HepG2 (cell line): Measurements from ENCODE around the gene DCTN1. TPM values are rescaled to one million over a fixed set of nuclear protein-coding genes. Genes with fewer than 3 reads are reported as not detected.

Source experiments
- ATAC-seq: fragments of 200-7000 bp; cut with Tn5 transposase; 3 replicates; pipeline ENCODE4 v1.9.1; 2020; ENCODE audit warnings: mild to moderate bottlenecking, moderate library complexity
- BruUV-seq: library from RNA; stranded (reverse); fragments of 400-500 nt; replicated peaks from 2 replicates; lab custom pipeline; 2021; lab: Mats Ljungman, UMichigan
- CTCF ChIA-PET: fragments of 300-600 bp; formaldehyde crosslinking; extraction: SDS; loops from one replicate; lab custom pipeline; 2021; ENCODE audit warnings: low total read pairs, inconsistent platforms, low intra/inter-chr PET ratio; lab: Yijun Ruan, JAX
- POLR2A ChIA-PET: fragments of 350-600 bp; sonication (Branson Sonifier 250); formaldehyde crosslinking; loops from one replicate; lab custom pipeline; 2020; ENCODE audit warnings: antibody characterized with exemption, inconsistent platforms; lab: Yijun Ruan, JAX
- DNase-seq: peaks from one replicate; pipeline ENCODE4 v3.0.0-alpha.2; 2015; ENCODE audit warnings: low spot score
- FAIRE-seq: peaks from 3 replicates; lab custom pipeline; 2011; peaks lifted over from hg19 to GRCh38; lab: Jason Lieb, UNC
- H2AFZ ChIP-seq: one replicate; pipeline ENCODE4 v1.6.1; 2011; ENCODE audit warnings: low read length, inconsistent platforms
- H3K27ac ChIP-seq: fragments of 300-600 bp; 3 replicates; pipeline ENCODE4 v1.8.0; 2011; ENCODE audit warnings: mixed run types, mild to moderate bottlenecking, mixed read lengths, low read length, inconsistent platforms; ENCODE audit not compliant: insufficient read depth; ENCODE audit errors: extremely low read length
- H3K27me3 ChIP-seq, 2 experiments: fragments of 200-600 bp in 1 of 2; 2 replicates in 1 of 2; 3 replicates in 1 of 2; pipeline versions ENCODE4 v1.6.0 to v1.8.0; 2011; ENCODE audit warnings: low read length in 2 of 2, mild to moderate bottlenecking in 2 of 2, moderate library complexity in 2 of 2, inconsistent platforms in 1 of 2; ENCODE audit not compliant: insufficient read depth in 2 of 2, control insufficient read depth in 1 of 2
- H3K36me3 ChIP-seq, 2 experiments: fragments of 200-600 bp in 1 of 2; replicated peaks in 1 of 2; 2 replicates in 1 of 2; 3 replicates in 1 of 2; pipeline versions ENCODE4 v1.5.1 to v1.8.0; 2011; ENCODE audit warnings: low read length in 2 of 2, inconsistent platforms in 1 of 2; ENCODE audit not compliant: insufficient read depth in 2 of 2, control insufficient read depth in 1 of 2
- H3K4me1 ChIP-seq: 2 replicates; pipeline ENCODE4 v1.5.1; 2012; ENCODE audit warnings: low read length, inconsistent platforms; ENCODE audit not compliant: insufficient read depth
- H3K4me2 ChIP-seq: 2 replicates; pipeline ENCODE4 v1.6.0; 2011; ENCODE audit warnings: low read depth, low read length, inconsistent platforms
- H3K4me3 ChIP-seq, 3 experiments: fragments of 200-600 bp in 1 of 3; sonication (generic), shearing (Covaris generic) in 1 of 3; replicated peaks in 1 of 3; 2 replicates each; pipeline ENCODE4 v1.5.1; 2011 to 2016; ENCODE audit warnings: low read length in 3 of 3, inconsistent platforms in 2 of 3, low read depth in 2 of 3, mild to moderate bottlenecking in 2 of 3, control low read depth in 1 of 3, mixed read lengths in 1 of 3; ENCODE audit not compliant: insufficient read depth in 1 of 3
- H3K79me2 ChIP-seq: one replicate; pipeline ENCODE4 v1.6.1; 2011; ENCODE audit warnings: low read length, inconsistent platforms; ENCODE audit not compliant: insufficient read depth
- H3K9ac ChIP-seq: 2 replicates; pipeline ENCODE4 v1.6.0; 2011; ENCODE audit warnings: mild to moderate bottlenecking, low read depth, low read length, inconsistent platforms; ENCODE audit not compliant: insufficient read depth
- H3K9me3 ChIP-seq: 2 replicates; pipeline ENCODE4 v1.5.1; 2012; ENCODE audit warnings: mild to moderate bottlenecking, low read length
- H4K20me1 ChIP-seq: 2 replicates; pipeline ENCODE4 v1.6.0; 2011; ENCODE audit warnings: inconsistent platforms, mild to moderate bottlenecking, low read length, moderate library complexity; ENCODE audit not compliant: insufficient read depth
- CBX2 ChIP-seq, 2 experiments: fragments of 200-600 bp in 1 of 2; sonication (generic); formaldehyde crosslinking in 1 of 2; IDR thresholded peaks; 2 replicates each; pipeline versions ENCODE4 v1.7.0 to v1.8.1; 2018 to 2022; ENCODE audit warnings: low read depth in 2 of 2, low read length in 1 of 2, mild to moderate bottlenecking in 1 of 2, missing genetic modification reagents in 1 of 2
- HNRNPLL ChIP-seq: fragments of 200-400 bp; formaldehyde crosslinking; IDR thresholded peaks from 2 replicates; pipeline ENCODE4 v1.6.1; 2017; ENCODE audit warnings: mild to moderate bottlenecking, low read depth, low read length; ENCODE audit not compliant: poor library complexity, severe bottlenecking
- KAT7 ChIP-seq: IDR thresholded peaks from 2 replicates; pipeline ENCODE4 v1.6.1; 2018; ENCODE audit warnings: borderline replicate concordance, missing compliant biosample characterization
- MEIS1 ChIP-seq: sonication (generic); formaldehyde crosslinking; IDR thresholded peaks from 2 replicates; pipeline ENCODE4 v1.9.0; 2021; ENCODE audit warnings: mild to moderate bottlenecking, missing genetic modification reagents, moderate library complexity, borderline replicate concordance
- MTA3 ChIP-seq: sonication (generic); formaldehyde crosslinking; IDR thresholded peaks from 2 replicates; pipeline ENCODE4 v1.4.0; 2020; ENCODE audit warnings: missing genetic modification reagents
- POLR2AphosphoS5 ChIP-seq: IDR thresholded peaks from 2 replicates; pipeline ENCODE4 v1.6.1; 2012; ENCODE audit warnings: low read depth, low read length
- REPIN1 ChIP-seq: sonication (generic); formaldehyde crosslinking; IDR thresholded peaks from 2 replicates; pipeline ENCODE4 v1.8.0; 2022; ENCODE audit warnings: missing genetic modification reagents, low read depth, mild to moderate bottlenecking, borderline replicate concordance
- SIX1 ChIP-seq: sonication (generic); formaldehyde crosslinking; IDR thresholded peaks from 2 replicates; pipeline ENCODE4 v1.4.0; 2020; ENCODE audit warnings: missing genetic modification reagents, borderline replicate concordance
- SMAD3 ChIP-seq: sonication (generic); formaldehyde crosslinking; IDR thresholded peaks from 2 replicates; pipeline ENCODE4 v1.4.0; 2020; ENCODE audit warnings: missing genetic modification reagents
- TERF1 ChIP-seq: sonication (generic); formaldehyde crosslinking; IDR thresholded peaks from 2 replicates; pipeline ENCODE4 v1.8.0; 2022; ENCODE audit warnings: mild to moderate bottlenecking, missing genetic modification reagents, moderate library complexity
- ZNF160 ChIP-seq: sonication (generic); formaldehyde crosslinking; IDR thresholded peaks from 2 replicates; pipeline ENCODE4 v1.8.0; 2022; ENCODE audit warnings: mild to moderate bottlenecking, inconsistent platforms, missing genetic modification reagents
- ZNF205 ChIP-seq: IDR thresholded peaks from 2 replicates; pipeline ENCODE4 v1.6.1; 2018; ENCODE audit warnings: missing biosample characterization, missing genetic modification reagents
- ZNF337 ChIP-seq: sonication (generic); formaldehyde crosslinking; IDR thresholded peaks from 2 replicates; pipeline ENCODE4 v1.5.1; 2020; ENCODE audit warnings: missing genetic modification reagents, low read depth, mild to moderate bottlenecking, borderline replicate concordance
- ZNF33A ChIP-seq: sonication (generic); formaldehyde crosslinking; IDR thresholded peaks from 2 replicates; pipeline ENCODE4 v1.5.1; 2020; ENCODE audit warnings: missing genetic modification reagents, mild to moderate bottlenecking, moderate library complexity, borderline replicate concordance
- ZNF577 ChIP-seq: sonication (generic); formaldehyde crosslinking; IDR thresholded peaks from 2 replicates; pipeline ENCODE4 v1.4.0; 2020; ENCODE audit warnings: mild to moderate bottlenecking, low read depth, missing genetic modification reagents, borderline replicate concordance
- ZNF7 ChIP-seq: IDR thresholded peaks from 2 replicates; pipeline ENCODE4 v1.6.1; 2016; ENCODE audit warnings: missing biosample characterization, missing genetic modification reagents
- WGBS: methylation state at CpG from one replicate; pipeline ENCODE4 v1.1.6; 2017; ENCODE audit warnings: low lambda C conversion rate; 5-methylcytosine and 5-hydroxymethylcytosine counted together
- in situ Hi-C: cut with HindIII; loops from 2 replicates; pipeline ENCODE4 v1.10.0; 2017; ENCODE audit warnings: low pct_unique_long_range_greater_than_20kb; ENCODE audit not compliant: extremely low pct_ligation_motif_present
- intact Hi-C: fragments of 100-400 bp; cut with micrococcal nuclease; formaldehyde crosslinking; loops from one replicate; pipeline ENCODE4 v1.10.0; 2022; ENCODE audit not compliant: unreplicated experiment
- polyA plus RNA-seq, 8 experiments: library from polyadenylated mRNA; depleted of rRNA in 3 of 8; stranded (reverse) in 7 of 8; unstranded in 1 of 8; fragments of >200 nt; fragmentation: Illumina TruSeq in 4 of 8; extraction: Trizol in 4 of 8; gene quantifications; 2 replicates each; pipeline versions ENCODE4 v1.2.1 to v1.2.3, GENCODE V29; 2011 to 2016; ENCODE audit warnings: low read depth in 4 of 8, missing spikeins in 1 of 8, mixed read lengths in 1 of 8; ENCODE audit not compliant: insufficient read depth in 1 of 8
- total RNA-seq, 5 experiments: library from RNA; depleted of rRNA; stranded (reverse); fragments of >200 nt; fragmentation: Illumina TruSeq; extraction: Trizol; gene quantifications; 2 replicates each; pipeline ENCODE4 v1.2.3, GENCODE V29; 2016; ENCODE audit warnings: low read depth in 1 of 5
- TF ChIP-seq, protein P1 (sequence below): sonication (generic); formaldehyde crosslinking; IDR thresholded peaks from 2 replicates; pipeline ENCODE4 v1.4.0; 2020; ENCODE audit warnings: mild to moderate bottlenecking, missing genetic modification reagents
- TF ChIP-seq, protein P2 (sequence below): sonication (generic); formaldehyde crosslinking; conservative IDR thresholded peaks from 2 replicates; pipeline ENCODE4 v1.4.0; 2020; ENCODE audit warnings: missing genetic modification reagents

DCTN1 gene
- total and polyA plus RNA-seq, 2 of the 13 experiments (the other 11 are each of a cell fraction or from before 2014, with no cell fraction given) = 73.2 to 122 TPM

DNA sequence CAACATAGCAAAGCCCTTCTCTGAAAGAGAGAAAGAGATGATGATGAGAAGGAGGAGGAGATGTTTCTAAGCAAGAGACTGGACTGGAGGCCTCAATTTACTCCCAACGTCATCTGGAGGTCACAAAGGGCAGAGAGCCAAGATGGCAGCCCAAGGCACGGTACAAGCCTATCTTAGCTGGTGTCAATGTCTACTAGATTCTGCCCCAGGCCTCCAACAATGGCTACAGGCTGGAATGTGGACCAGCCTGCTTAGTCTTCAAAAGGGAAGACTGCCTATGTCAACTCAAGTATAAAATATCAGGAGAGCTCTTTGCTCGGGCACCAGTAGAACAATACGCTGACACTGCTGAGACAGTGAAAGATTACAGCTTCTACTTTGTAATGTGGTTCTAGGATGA is 30.2 kb downstream of the DCTN1 start:
- Histone ChIP-seq H3K27me3 (no peaks in the 10 kb centered on the region; a peak in 1 of 5 replicates), H3K27ac (no peak overlapping the region), H3K4me3 (no peak overlapping the region), H3K4me2 (no peak overlapping the region), H3K4me1 (no peaks in the 10 kb centered on the region), H3K9ac (no peak overlapping the region), H3K79me2 (no peaks in the 10 kb centered on the region), H4K20me1 (no peaks in the 10 kb centered on the region), H3K36me3 (no peaks in the 10 kb centered on the region), H2AFZ (no peak overlapping the region), H3K9me3 (no peaks in the 10 kb centered on the region)
- BruUV-seq = no TSS peak
- POLR2A ChIA-PET = no interaction called here
- FAIRE-seq (no peak), DNase-seq (no peak), ATAC-seq (no peak)
- TF ChIP-seq ZNF33A (CRISPR knock-in tag) (no peak), POLR2AphosphoS5 (no peak), SIX1 (CRISPR knock-in tag) (no peak), HNRNPLL (no peak), ZNF160 (CRISPR knock-in tag) (no peak), ZNF577 (CRISPR knock-in tag) (no peak), ZNF337 (no peak), ZNF205 (CRISPR knock-in tag) (no peak), REPIN1 (CRISPR knock-in tag) (no peak), ZNF7 (CRISPR knock-in tag) (no peak), CBX2 (IDR thresholded peaks at IDR 0.05; ENCODE audit: low read depth, low read length) (no peak), CBX2 (CRISPR knock-in tag; IDR thresholded peaks at IDR 0.05; ENCODE audit: low read depth) (no peak), MTA3 (no peak), MEIS1 (CRISPR knock-in tag) (no peak), KAT7 (CRISPR knock-in tag) (no peak), TERF1 (CRISPR knock-in tag) (no peak), SMAD3 (no peak)
- TF ChIP-seq, protein P1, sequence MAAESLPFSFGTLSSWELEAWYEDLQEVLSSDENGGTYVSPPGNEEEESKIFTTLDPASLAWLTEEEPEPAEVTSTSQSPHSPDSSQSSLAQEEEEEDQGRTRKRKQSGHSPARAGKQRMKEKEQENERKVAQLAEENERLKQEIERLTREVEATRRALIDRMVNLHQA (CRISPR knock-in tag) = no peak
- TF ChIP-seq, protein P2, sequence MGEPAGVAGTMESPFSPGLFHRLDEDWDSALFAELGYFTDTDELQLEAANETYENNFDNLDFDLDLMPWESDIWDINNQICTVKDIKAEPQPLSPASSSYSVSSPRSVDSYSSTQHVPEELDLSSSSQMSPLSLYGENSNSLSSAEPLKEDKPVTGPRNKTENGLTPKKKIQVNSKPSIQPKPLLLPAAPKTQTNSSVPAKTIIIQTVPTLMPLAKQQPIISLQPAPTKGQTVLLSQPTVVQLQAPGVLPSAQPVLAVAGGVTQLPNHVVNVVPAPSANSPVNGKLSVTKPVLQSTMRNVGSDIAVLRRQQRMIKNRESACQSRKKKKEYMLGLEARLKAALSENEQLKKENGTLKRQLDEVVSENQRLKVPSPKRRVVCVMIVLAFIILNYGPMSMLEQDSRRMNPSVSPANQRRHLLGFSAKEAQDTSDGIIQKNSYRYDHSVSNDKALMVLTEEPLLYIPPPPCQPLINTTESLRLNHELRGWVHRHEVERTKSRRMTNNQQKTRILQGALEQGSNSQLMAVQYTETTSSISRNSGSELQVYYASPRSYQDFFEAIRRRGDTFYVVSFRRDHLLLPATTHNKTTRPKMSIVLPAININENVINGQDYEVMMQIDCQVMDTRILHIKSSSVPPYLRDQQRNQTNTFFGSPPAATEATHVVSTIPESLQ (CRISPR knock-in tag) = no peak
- 64% methylated on average over 4 of the region's 4 CpGs for WGBS
- intact Hi-C loops = no loop called here
- in situ Hi-C loops = no loop called here
- CTCF ChIA-PET = no interaction called here
